Diencephalon (tissue), 1 donor: ENCODE data around the gene TMEM187. TPM values are rescaled to one million over a fixed set of nuclear protein-coding genes. Genes with fewer than 3 reads are reported as not detected.

Source experiments
- small RNA-seq: library from RNA; depleted of rRNA; stranded (forward); fragments of <200 nt; gene quantifications from one replicate; pipeline ENCODE3, GENCODE V24; 2014
- total RNA-seq: library from RNA; depleted of rRNA; stranded (reverse); fragments of >200 nt; gene quantifications from one replicate; pipeline ENCODE4 v1.2.3, GENCODE V29; 2014

The TMEM187 gene
- 2.1 TPM for total RNA-seq

GRCh38 chrX:153972368-153973126 is at the start of gene TMEM187:
Gene TMEM187 (plus strand): TSS chrX:153972754. CDS start chrX:153982063, 9,309 bp downstream.

GRCh38 chrX:153925739-153926551 is 46.6 kb upstream of the TMEM187 start, which contains the start of gene ARHGAP4:
Gene ARHGAP4 (minus strand): TSS chrX:153926264. CDS start chrX:153926202, 62 bp downstream.

GRCh38 chrX:153934762-153935325 is 37.7 kb upstream of the TMEM187 start, which contains the start of gene NAA10:
Gene NAA10 (minus strand): TSS chrX:153935037. CDS start chrX:153934904, 133 bp downstream.

GRCh38 chrX:153944140-153944799 is 28.3 kb upstream of the TMEM187 start, which contains the start of gene RENBP:
Gene RENBP (minus strand): TSS chrX:153944643. CDS start chrX:153944610, 33 bp downstream.

GRCh38 chrX:153971450-153972367 is 845 bp upstream of the TMEM187 start, which contains the start of gene HCFC1:
Gene HCFC1 (minus strand): TSS chrX:153971818. CDS start chrX:153970840, 978 bp downstream.

GRCh38 chrX:154019633-154020528 is 47.3 kb downstream of the TMEM187 start, which contains the start of gene IRAK1:
Gene IRAK1 (minus strand): TSS chrX:154019902. CDS start chrX:154019812, 90 bp downstream.

Small RNAs within 50 kb of the gene (small RNA-seq; reads per million reads assigned to genes)
- gene MIR3202-1, result 0.10 reads per million

Other genes starting within 250 kb of the TMEM187 start
- gene BCAP31, start 248.4 kb upstream of the TMEM187 start, total RNA-seq, result 87.9 TPM
- gene ABCD1, start 247.9 kb upstream of the TMEM187 start, total RNA-seq, result 5.1 TPM
- gene PLXNB3, start 208.5 kb upstream of the TMEM187 start, total RNA-seq, result 4.6 TPM
- gene SRPK3, start 191.7 kb upstream of the TMEM187 start, total RNA-seq, result 0.46 TPM
- 42.0 TPM for gene IDH3G, start 178.4 kb upstream of the TMEM187 start, total RNA-seq
- gene SSR4, start 178.1 kb upstream of the TMEM187 start, total RNA-seq, result 80.5 TPM
- 125 TPM for gene PDZD4, start 142.2 kb upstream of the TMEM187 start, total RNA-seq
- gene L1CAM, start 86.6 kb upstream of the TMEM187 start, total RNA-seq, result 182 TPM
- gene AVPR2, start 68.1 kb upstream of the TMEM187 start, total RNA-seq, result not detected
- gene ARHGAP4, start 46.5 kb upstream of the TMEM187 start, total RNA-seq, result 11.1 TPM
- 26.1 TPM for gene NAA10, start 37.7 kb upstream of the TMEM187 start, total RNA-seq
- 7.8 TPM for gene RENBP, start 28.1 kb upstream of the TMEM187 start, total RNA-seq
- 15.2 TPM for gene HCFC1, start 936 bp upstream of the TMEM187 start, total RNA-seq
- gene IRAK1, start 47.1 kb downstream of the TMEM187 start, total RNA-seq, result 10.8 TPM
- 33.0 TPM for gene MECP2, start 125.0 kb downstream of the TMEM187 start, total RNA-seq
- not detected for gene OPN1LW, start 171.5 kb downstream of the TMEM187 start, total RNA-seq
- gene OPN1MW, start 209.8 kb downstream of the TMEM187 start, total RNA-seq, result not detected
- not detected for gene OPN1MW2, start 247.0 kb downstream of the TMEM187 start, total RNA-seq